Measurements from ENCODE around the gene SOS1. TPM values are rescaled to one million over a fixed set of nuclear protein-coding genes. Genes with fewer than 3 reads are reported as not detected.
A peak's percentile ranks its signal among the peaks of the same experiment; 100 is the strongest.
"Not testable (repeated sequence)": the region's sequence is repeated elsewhere in the genome, so short reads cannot be mapped to it uniquely, and the experiment has no call there.

SOS1 gene
- total RNA-seq, 4 donors from 2014 or later, result 19.5 to 46.3 (median 33.3) TPM

GRCh38 chr2:39158351-39158750, 37.5 kb upstream of the SOS1 start:
- DNase-seq (no peak), ATAC-seq (no peak)
- Histone ChIP-seq H3K4me1 (peaks cover 7 to 18% of the 10 kb centered on the region in 2 donors), H3K9me3 (no peaks in the 10 kb centered on the region), H3K36me3 (no peaks in the 10 kb centered on the region), H3K27ac (no peak overlapping the region), H3K27me3 (no peaks in the 10 kb centered on the region), H3K4me3 (no peak overlapping the region)
- intact Hi-C loops (cut with DNase I; ENCODE audit: low total_unique reads), result no loop called here
- in situ Hi-C loops (cut with MboI; ENCODE audit: low sequenced_read_pairs in 4 of 4), result no loop called here
- TF ChIP-seq, protein P1, sequence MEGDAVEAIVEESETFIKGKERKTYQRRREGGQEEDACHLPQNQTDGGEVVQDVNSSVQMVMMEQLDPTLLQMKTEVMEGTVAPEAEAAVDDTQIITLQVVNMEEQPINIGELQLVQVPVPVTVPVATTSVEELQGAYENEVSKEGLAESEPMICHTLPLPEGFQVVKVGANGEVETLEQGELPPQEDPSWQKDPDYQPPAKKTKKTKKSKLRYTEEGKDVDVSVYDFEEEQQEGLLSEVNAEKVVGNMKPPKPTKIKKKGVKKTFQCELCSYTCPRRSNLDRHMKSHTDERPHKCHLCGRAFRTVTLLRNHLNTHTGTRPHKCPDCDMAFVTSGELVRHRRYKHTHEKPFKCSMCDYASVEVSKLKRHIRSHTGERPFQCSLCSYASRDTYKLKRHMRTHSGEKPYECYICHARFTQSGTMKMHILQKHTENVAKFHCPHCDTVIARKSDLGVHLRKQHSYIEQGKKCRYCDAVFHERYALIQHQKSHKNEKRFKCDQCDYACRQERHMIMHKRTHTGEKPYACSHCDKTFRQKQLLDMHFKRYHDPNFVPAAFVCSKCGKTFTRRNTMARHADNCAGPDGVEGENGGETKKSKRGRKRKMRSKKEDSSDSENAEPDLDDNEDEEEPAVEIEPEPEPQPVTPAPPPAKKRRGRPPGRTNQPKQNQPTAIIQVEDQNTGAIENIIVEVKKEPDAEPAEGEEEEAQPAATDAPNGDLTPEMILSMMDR (IDR thresholded peaks at IDR 0.05 in 4 of 5, conservative IDR thresholded peaks at IDR 0.05 in 1 of 5), result no peak
- no peak for TF ChIP-seq POLR2A (IDR thresholded peaks at IDR 0.05)

GRCh38 chr2:39156846-39157245, 36.0 kb upstream of the SOS1 start:
- DNase-seq, result no peak
- no peaks in the 10 kb centered on the region for H3K36me3 ChIP-seq
- no peaks in the 10 kb centered on the region for H3K27me3 ChIP-seq
- intact Hi-C loops (cut with DNase I; ENCODE audit: low total_unique reads), result no loop called here
- peaks cover 7 to 17% of the 10 kb centered on the region in 2 donors for H3K4me1 ChIP-seq
- in situ Hi-C loops (cut with MboI; ENCODE audit: low sequenced_read_pairs in 4 of 4), result no loop called here
- no peak for ATAC-seq
- TF ChIP-seq, protein P1 (IDR thresholded peaks at IDR 0.05 in 4 of 5, conservative IDR thresholded peaks at IDR 0.05 in 1 of 5), result no peak
- TF ChIP-seq POLR2A (IDR thresholded peaks at IDR 0.05), result no peak
- no peak overlapping the region for H3K27ac ChIP-seq
- no peaks in the 10 kb centered on the region for H3K9me3 ChIP-seq
- H3K4me3 ChIP-seq, result no peak overlapping the region

DNA sequence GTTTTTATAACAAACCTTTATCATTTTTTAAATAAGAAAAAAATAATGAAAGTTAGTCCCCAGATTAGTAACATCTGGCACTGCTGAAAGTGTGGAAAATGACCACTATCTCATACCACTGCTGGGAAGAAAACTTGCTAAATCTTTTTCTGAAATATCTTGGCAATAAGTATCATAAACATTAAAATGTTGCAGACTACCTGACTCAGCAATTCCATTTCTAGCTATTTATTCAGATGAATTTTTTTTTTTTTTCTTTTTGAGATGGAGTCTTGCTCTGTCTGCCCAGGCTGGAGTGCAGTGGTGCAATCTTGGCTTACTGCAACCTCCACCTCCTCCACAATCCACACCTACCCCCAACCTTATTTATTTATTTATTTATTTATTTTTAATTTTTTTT, 35.3 kb upstream of the SOS1 start:
- no peaks in the 10 kb centered on the region for H3K27me3 ChIP-seq
- no peak for ATAC-seq
- DNase-seq, result no peak
- no peaks in the 10 kb centered on the region for H3K36me3 ChIP-seq
- no peaks in the 10 kb centered on the region for H3K9me3 ChIP-seq
- peaks cover under 1 to 10% of the 10 kb centered on the region in 2 donors for H3K4me1 ChIP-seq
- no peak for TF ChIP-seq POLR2A (IDR thresholded peaks at IDR 0.05)
- TF ChIP-seq, protein P1 (IDR thresholded peaks at IDR 0.05 in 4 of 5, conservative IDR thresholded peaks at IDR 0.05 in 1 of 5), result no peak
- intact Hi-C loops (cut with DNase I; ENCODE audit: low total_unique reads) (no loop called here), in situ Hi-C loops (cut with MboI; ENCODE audit: low sequenced_read_pairs in 4 of 4) (no loop called here)
- H3K4me3 ChIP-seq, result no peak overlapping the region
- H3K27ac ChIP-seq, result peak overlapping the region in 3 of 4 donors; percentile 0 to 64 (median 28)

DNA sequence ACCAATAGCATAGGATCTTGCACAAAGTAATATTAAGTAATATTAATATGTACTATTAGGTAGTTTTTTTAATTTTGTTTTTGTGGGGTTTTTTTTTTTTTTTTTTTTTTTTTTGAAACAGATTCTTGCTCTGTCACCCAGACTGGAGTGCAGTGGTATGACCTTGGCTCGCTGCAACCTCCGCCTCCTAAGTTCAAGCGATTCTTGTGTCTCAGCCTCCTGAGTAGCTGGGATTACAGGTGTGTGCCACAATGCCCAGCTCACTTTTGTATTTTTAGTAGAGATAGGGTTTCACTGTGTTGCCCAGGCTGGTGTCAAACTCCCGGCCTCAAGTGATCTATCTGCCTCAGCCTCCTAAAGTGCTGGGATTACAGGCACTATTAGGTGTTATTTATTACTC, 34.7 kb upstream of the SOS1 start:
- ATAC-seq, result peak in 1 of 2 donors; percentile 69
- in situ Hi-C loops (cut with MboI; ENCODE audit: low sequenced_read_pairs in 4 of 4), result not testable (repeated sequence)

DNA sequence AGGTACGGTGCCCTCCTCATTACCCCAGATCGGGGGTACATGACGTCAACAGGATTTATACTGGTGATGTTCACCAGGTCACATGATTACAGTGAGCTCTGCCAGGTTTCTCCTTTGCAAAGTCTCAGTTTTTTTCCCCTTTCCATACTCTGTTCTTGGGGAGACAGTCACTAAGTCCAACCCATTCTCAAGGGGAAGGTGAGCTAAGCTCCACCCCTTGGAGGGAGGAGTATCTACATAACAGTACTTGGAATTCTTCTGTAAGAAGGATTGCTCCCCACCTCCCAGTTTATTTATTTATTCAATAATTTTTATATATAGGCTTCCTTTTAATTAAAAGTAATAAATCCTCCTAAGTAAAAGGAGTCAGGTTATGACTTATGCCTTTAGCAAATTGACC, 34.1 kb upstream of the SOS1 start:
- in situ Hi-C loops (cut with MboI; ENCODE audit: low sequenced_read_pairs in 4 of 4) (no loop called here), intact Hi-C loops (cut with DNase I; ENCODE audit: low total_unique reads) (no loop called here)
- Histone ChIP-seq H3K27ac (peak overlapping the region in 1 of 4 donors; percentile 19), H3K9me3 (no peaks in the 10 kb centered on the region), H3K4me3 (no peak overlapping the region), H3K36me3 (no peaks in the 10 kb centered on the region), H3K27me3 (no peaks in the 10 kb centered on the region), H3K4me1 (peaks cover 0 to under 1% of the 10 kb centered on the region in 2 donors)
- TF ChIP-seq POLR2A (IDR thresholded peaks at IDR 0.05), result no peak
- TF ChIP-seq, protein P1 (IDR thresholded peaks at IDR 0.05 in 4 of 5, conservative IDR thresholded peaks at IDR 0.05 in 1 of 5), result no peak
- no peak for DNase-seq
- no peak for ATAC-seq

More for the DNA sequence above, 34.7 kb upstream of the SOS1 start:
- H3K36me3 ChIP-seq; H3K4me1 ChIP-seq; H3K27me3 ChIP-seq; H3K4me3 ChIP-seq; H3K9me3 ChIP-seq; intact Hi-C loops (cut with DNase I; ENCODE audit: low total_unique reads): not testable (repeated sequence)
- H3K27ac ChIP-seq, result peak overlapping the region in 3 of 4 donors; percentile 0 to 64 (median 28)
- DNase-seq, result peak; percentile 15 to 46

All from gastrocnemius medialis (tissue), 4 donors.